Naive thymus-derived CD8-positive, alpha-beta T cell (primary cell): Measurements from ENCODE around the gene COL6A2. TPM values are rescaled to one million over a fixed set of nuclear protein-coding genes. Genes with fewer than 3 reads are reported as not detected.
A peak's percentile ranks its signal among the peaks of the same experiment; 100 is the strongest.

ENCODE experiments used
- ATAC-seq, 2 donors: fragments of 150-1000 bp; cut with Tn5 transposase in 1 of 2; sonication (Bioruptor Pico), chemical (Tn5 transposase) in 1 of 2; 1 replicate in 1 of 2; 2 replicates in 1 of 2; pipeline ENCODE4 v1.10.0; 2021; ENCODE audit warnings: mild to moderate bottlenecking in 2 of 2, moderate library complexity in 2 of 2
- POLR2A ChIA-PET: fragments of 350-600 bp; sonication (Branson Sonifier 250); formaldehyde crosslinking; loops from one replicate; lab custom pipeline; 2021; ENCODE audit warnings: antibody characterized with exemption; lab: Charles Lee
- DNase-seq, 10 donors: peaks; one replicate each; pipeline versions ENCODE4 v3.0.0 to v3.0.0-alpha.2; 2020 to 2022
- H3K27ac Mint-ChIP-seq, 10 donors: one replicate each; pipeline ENCODE4 v1.8.0; 2020 to 2022; ENCODE audit warnings: mild to moderate bottlenecking in 10 of 10, mixed read lengths in 10 of 10, moderate library complexity in 4 of 10, inconsistent platforms in 1 of 10
- H3K27me3 Mint-ChIP-seq, 5 donors: one replicate each; pipeline ENCODE4 v1.8.0; 2021 to 2022; ENCODE audit warnings: mixed read lengths in 5 of 5
- H3K36me3 Mint-ChIP-seq, 3 donors: one replicate each; pipeline ENCODE4 v1.8.0; 2020 to 2022; ENCODE audit warnings: mixed read lengths in 3 of 3, mild to moderate bottlenecking in 2 of 3, inconsistent platforms in 1 of 3
- H3K4me1 Mint-ChIP-seq, 4 donors: one replicate each; pipeline ENCODE4 v1.8.0; 2021 to 2022; ENCODE audit warnings: mixed read lengths in 4 of 4
- H3K4me3 Mint-ChIP-seq, 10 donors: one replicate each; pipeline ENCODE4 v1.8.0; 2020 to 2022; ENCODE audit warnings: mild to moderate bottlenecking in 10 of 10, mixed read lengths in 10 of 10, moderate library complexity in 6 of 10, inconsistent platforms in 1 of 10
- H3K9me3 Mint-ChIP-seq, 9 donors: one replicate each; pipeline ENCODE4 v1.8.0; 2020 to 2022; ENCODE audit warnings: mixed read lengths in 9 of 9, mild to moderate bottlenecking in 3 of 9, inconsistent platforms in 1 of 9, moderate library complexity in 1 of 9
- polyA plus RNA-seq, 3 donors: library from polyadenylated mRNA; unstranded; fragments of 300-500 nt; fragmentation: Illumina TruSeq; gene quantifications; one replicate each; pipeline ENCODE4 v1.2.3, GENCODE V29; 2021
- total RNA-seq, 8 experiments: library from RNA in 2 of 8; stranded (reverse) in 2 of 8; gene quantifications; one replicate each; pipeline ENCODE4 v1.2.3 and lab custom pipeline; 2021 to 2026

The COL6A2 gene
- total and polyA plus RNA-seq, 5 experiments from 2014 or later: 3.8 to 98.8 (median 13.4) TPM

DNA sequence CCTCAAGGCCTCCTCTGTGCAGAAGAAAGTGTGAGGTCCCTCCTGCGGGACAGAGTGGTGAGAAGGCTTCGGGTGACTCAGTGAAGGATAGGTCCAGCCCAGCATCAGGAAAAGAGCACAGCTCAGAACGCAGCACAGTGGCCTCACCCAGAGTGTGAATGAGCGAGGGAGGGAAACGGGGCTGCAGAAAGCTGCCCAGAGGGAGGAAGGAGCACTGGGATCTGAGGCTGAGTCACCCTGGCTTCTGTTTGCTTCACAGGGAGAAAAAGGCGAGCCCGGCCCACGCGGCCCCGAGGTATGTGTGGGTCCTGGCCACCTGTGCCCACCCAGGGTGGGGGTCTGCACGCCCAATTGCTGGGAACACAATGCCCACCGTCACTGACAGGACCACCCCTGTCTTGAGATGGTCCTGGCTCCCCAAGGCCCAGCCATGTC is 24.3 kb downstream of the COL6A2 start:
- ATAC-seq (no peak), DNase-seq (peak in 2 of 10 donors; percentile 0 to 42)
- H3K27me3 Mint-ChIP-seq: no peaks in the 10 kb centered on the region
- no peak overlapping the region for H3K4me3 Mint-ChIP-seq
- peaks cover 0 to 2% (median 0%) of the 10 kb centered on the region in 4 donors for H3K4me1 Mint-ChIP-seq
- H3K9me3 Mint-ChIP-seq: no peaks in the 10 kb centered on the region
- POLR2A ChIA-PET: no interaction called here
- H3K27ac Mint-ChIP-seq: peak overlapping the region in 1 of 10 donors; percentile 76
- peaks cover 0 to 8% (median 2%) of the 10 kb centered on the region in 3 donors for H3K36me3 Mint-ChIP-seq

DNA sequence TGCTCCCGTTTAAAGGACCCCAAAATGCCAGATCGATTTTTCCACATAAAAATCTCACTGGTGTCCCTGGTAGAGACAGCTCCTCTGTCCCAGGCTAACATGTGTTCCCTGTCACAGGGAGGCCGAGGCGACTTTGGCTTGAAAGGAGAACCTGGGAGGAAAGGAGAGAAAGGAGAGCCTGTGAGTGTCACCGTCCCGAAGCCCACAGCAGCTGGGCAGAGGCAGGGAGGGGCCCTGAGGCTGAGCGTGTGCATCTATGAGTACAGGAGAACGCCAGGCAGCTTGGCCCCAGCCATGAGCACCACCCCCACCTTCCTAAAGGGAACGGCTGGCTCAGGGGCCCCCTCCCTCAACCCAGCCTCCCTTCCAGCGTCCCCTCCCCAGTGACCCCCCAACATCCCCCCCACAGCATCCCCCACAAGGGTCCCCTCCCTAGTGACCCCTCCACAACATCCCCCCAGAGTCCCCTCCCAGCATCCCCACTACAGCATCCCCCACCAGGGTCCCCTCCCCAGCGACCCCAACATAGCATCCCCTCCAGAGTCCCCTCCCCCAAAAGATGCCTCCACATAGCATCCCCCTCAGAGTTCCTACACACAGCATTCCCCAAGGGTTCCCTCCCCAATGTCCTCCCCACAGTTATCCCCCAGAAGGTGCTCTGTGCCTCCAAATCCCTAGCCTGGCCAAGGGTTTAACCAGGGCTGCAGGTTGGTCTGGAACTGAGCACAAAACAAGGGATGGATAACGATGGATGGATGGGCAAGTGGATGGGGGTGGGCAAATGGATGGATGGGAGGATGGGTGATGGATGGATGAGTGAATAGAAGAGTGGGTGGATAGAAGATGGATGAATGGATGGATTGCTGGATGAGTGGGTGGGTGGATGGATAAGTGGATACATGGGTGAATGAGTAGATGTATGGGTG is 25.1 kb downstream of the COL6A2 start:
- Mint-ChIP-seq H3K9me3 (no peaks in the 10 kb centered on the region), H3K27ac (peak overlapping the region in 1 of 10 donors; percentile 5), H3K4me3 (no peak overlapping the region), H3K4me1 (peaks cover 0 to 2% (median under 1%) of the 10 kb centered on the region in 4 donors), H3K27me3 (no peaks in the 10 kb centered on the region), H3K36me3 (peaks cover 0 to 8% (median 2%) of the 10 kb centered on the region in 3 donors)
- DNase-seq (peak in 1 of 10 donors; percentile 2), ATAC-seq (no peak)
- POLR2A ChIA-PET: no interaction called here

DNA sequence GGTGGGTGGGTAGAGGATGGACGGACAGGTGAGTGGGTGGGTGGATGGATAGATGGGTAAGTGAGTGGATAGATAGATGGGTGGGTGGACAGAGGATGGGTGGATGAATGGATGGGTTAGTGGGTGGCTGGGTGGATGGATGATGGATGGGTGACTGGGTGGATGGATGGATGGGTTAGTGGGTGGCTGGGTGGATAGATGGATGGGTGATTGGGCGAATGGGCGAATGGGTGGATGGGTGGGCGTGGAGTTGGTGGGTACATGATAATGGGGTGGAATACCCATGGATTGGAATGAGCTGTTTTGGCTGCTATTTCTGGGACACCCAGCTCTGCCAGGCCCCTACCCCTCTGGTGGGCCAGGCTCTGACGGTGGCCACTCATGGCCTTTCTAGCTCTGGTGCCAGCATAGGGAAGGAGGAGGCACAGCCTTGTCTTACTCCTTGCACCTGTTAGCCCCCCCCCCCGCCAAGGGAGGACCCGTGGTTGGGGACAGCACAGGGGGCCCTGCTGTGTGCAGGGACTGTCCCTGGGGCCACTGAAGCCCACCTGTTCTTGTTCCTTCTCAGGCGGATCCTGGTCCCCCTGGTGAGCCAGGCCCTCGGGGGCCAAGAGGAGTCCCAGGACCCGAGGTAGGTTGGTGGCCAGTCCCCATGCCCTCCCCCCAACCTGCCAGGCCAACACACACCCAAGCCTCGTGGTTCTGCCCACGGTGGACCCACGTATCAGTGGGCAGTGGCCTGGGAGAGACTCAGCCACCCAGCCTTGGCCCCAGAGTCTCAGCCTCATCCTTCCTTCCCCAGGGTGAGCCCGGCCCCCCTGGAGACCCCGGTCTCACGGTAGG is 26.4 kb downstream of the COL6A2 start:
- DNase-seq (peak in 1 of 10 donors; percentile 7), ATAC-seq (no peak)
- H3K27ac Mint-ChIP-seq: peak overlapping the region in 1 of 10 donors; percentile 5
- peaks cover 0 to 8% (median 2%) of the 10 kb centered on the region in 3 donors for H3K36me3 Mint-ChIP-seq
- H3K9me3 Mint-ChIP-seq: no peaks in the 10 kb centered on the region
- peaks cover 0 to 2% (median under 1%) of the 10 kb centered on the region in 4 donors for H3K4me1 Mint-ChIP-seq
- POLR2A ChIA-PET: no interaction called here
- no peak overlapping the region for H3K4me3 Mint-ChIP-seq
- no peaks in the 10 kb centered on the region for H3K27me3 Mint-ChIP-seq

DNA sequence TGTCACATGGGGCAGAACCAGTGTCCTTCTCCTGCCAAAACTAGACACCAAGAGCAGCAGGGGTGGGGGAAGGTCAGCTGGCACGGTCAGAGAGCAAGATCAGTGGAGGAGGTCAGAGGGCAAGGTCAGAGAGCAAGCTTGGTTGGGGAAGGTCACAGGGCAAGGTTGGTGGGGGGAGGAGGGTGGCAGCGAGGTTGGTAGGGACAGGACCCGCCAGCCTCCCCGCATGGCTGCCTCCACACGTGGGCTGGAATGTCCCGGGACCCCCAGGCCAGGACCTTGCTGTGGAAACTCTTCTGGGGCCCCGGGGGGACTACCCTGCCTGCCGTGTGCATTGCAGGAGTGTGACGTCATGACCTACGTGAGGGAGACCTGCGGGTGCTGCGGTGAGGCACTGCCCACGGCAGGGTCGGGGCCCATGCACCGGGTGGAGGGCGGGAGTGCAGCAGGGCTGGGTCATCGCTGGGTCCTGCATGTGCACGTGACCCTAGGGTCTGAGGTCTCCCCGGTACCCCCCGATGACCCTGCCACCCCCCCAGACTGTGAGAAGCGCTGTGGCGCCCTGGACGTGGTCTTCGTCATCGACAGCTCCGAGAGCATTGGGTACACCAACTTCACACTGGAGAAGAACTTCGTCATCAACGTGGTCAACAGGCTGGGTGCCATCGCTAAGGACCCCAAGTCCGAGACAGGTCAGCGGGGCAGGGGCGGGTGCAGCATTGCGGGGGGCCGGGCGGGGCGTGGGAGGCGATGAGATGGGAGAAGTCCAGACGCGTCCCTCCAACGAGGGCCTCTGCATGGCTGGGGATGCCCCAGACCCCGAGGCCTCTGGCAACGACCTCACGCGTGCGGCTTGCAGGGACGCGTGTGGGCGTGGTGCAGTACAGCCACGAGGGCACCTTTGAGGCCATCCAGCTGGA is 27.3 kb downstream of the COL6A2 start:
- no peaks in the 10 kb centered on the region for H3K9me3 Mint-ChIP-seq
- no peaks in the 10 kb centered on the region for H3K27me3 Mint-ChIP-seq
- DNase-seq: peak in 3 of 10 donors; percentile 5 to 57 (median 13)
- H3K4me3 Mint-ChIP-seq: no peak overlapping the region
- no peak for ATAC-seq
- peaks cover 0 to 8% (median 2%) of the 10 kb centered on the region in 3 donors for H3K36me3 Mint-ChIP-seq
- H3K27ac Mint-ChIP-seq: no peak overlapping the region
- H3K4me1 Mint-ChIP-seq: peaks cover 0 to 2% (median under 1%) of the 10 kb centered on the region in 4 donors
- POLR2A ChIA-PET: no interaction called here

DNA sequence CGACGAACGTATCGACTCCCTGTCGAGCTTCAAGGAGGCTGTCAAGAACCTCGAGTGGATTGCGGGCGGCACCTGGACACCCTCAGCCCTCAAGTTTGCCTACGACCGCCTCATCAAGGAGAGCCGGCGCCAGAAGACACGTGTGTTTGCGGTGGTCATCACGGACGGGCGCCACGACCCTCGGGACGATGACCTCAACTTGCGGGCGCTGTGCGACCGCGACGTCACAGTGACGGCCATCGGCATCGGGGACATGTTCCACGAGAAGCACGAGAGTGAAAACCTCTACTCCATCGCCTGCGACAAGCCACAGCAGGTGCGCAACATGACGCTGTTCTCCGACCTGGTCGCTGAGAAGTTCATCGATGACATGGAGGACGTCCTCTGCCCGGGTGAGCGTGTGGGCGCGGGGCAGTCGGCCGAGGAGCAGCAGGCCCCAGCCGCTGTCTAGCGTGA is 28.0 kb downstream of the COL6A2 start:
- H3K4me3 Mint-ChIP-seq: no peak overlapping the region
- no peaks in the 10 kb centered on the region for H3K9me3 Mint-ChIP-seq
- POLR2A ChIA-PET: no interaction called here
- ATAC-seq (no peak), DNase-seq (peak in 3 of 10 donors; percentile 1 to 46 (median 12))
- no peak overlapping the region for H3K27ac Mint-ChIP-seq
- H3K27me3 Mint-ChIP-seq: no peaks in the 10 kb centered on the region
- H3K4me1 Mint-ChIP-seq: peaks cover 0 to 2% (median under 1%) of the 10 kb centered on the region in 4 donors
- H3K36me3 Mint-ChIP-seq: peaks cover 0 to 8% (median 2%) of the 10 kb centered on the region in 3 donors

DNA sequence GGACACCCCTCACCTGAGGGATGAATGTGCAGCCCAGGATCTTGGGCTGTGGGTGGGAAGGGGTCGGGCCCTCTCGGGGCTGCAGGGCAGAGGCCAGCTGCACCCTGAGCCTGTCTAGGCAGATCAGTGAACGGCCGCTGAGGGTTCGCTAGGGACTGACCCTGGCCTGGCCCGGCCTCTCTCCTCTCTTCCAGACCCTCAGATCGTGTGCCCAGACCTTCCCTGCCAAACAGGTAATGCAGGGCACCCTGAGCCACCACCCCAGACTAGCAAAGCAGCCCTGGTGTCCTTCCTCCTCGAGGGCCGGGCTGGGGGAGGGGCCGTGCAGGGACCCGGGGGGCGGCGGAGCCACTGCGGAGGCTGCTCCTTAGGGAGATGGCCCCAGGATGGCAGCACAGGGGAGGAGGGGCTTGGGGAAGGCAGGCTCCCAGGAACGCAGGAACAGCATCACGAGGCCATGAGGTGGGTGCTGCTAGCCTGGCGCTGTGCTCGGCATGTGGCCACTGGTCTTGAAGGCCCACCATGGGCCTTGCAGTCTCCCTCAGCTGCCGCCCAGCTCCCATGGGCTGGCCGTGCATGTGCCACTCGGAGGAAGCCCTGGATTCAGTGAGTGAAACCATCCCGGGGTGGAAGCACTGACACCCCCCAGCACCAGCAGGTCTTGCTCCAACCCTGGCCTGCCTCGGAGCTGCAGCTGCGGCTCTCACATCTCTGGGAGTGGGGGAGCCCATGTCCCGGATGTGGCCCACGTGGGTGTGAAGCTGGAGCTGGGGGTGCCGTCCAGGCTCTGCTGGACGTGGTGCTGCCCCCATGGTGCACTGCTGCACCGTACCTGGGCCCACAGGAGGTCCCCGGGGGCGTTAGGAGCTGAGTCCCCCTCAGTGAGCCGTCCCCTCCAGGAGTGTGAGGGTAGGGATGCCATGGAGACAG is 28.7 kb downstream of the COL6A2 start:
- H3K4me3 Mint-ChIP-seq: no peak overlapping the region
- H3K4me1 Mint-ChIP-seq: peaks cover 0 to 2% (median under 1%) of the 10 kb centered on the region in 4 donors
- no peaks in the 10 kb centered on the region for H3K9me3 Mint-ChIP-seq
- DNase-seq: peak in 3 of 10 donors; percentile 1 to 59 (median 2)
- no peak for ATAC-seq
- POLR2A ChIA-PET: no interaction called here
- H3K36me3 Mint-ChIP-seq: peaks cover 0 to 8% (median 2%) of the 10 kb centered on the region in 3 donors
- no peak overlapping the region for H3K27ac Mint-ChIP-seq
- no peaks in the 10 kb centered on the region for H3K27me3 Mint-ChIP-seq

DNA sequence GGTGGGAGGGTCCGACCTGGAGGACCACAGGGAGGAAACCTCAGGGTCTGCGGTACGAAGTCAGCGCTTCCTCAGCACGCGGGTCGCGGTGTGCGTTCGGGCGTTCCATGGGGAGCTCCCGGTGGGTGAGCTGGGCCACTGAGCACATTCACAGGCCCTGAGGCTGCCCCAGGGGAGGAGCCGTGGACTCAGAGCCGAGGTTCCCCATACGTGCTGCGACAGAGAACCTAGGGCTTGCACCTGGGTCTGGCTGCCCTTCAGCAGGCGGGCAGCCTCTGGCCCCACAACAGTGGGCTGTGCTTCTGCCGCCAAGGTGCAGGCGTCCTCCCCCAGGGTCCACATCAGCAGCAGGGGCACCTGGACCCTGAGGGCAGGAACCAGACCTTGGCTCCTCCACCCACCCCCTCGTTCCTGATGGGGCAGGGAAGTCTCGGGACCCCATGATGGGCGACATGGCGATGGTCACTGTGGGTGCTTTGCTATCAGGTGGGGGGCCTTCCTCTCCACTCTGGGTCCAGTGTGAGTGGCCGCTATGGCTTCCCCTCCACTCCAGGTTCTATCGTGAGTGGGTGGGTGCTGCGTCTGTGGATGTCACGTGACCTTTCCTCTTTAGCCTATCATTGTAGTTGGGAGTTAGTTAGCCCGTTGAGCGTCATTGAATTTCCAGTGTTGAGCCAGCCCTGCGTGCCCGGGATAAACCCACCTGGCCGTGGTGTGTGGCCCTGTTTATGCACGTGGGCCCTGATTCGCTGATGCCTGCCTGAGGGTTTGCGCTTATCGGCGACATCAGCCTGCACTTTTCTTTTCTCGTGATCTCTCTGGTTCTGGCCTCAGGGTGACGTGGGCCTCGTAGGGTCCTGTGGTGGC is 29.6 kb downstream of the COL6A2 start:
- ATAC-seq (no peak), DNase-seq (peak in 1 of 10 donors; percentile 3)
- no peaks in the 10 kb centered on the region for H3K27me3 Mint-ChIP-seq
- peaks cover 0 to 2% (median 0%) of the 10 kb centered on the region in 4 donors for H3K4me1 Mint-ChIP-seq
- POLR2A ChIA-PET: no interaction called here
- peaks cover 0 to 8% (median 0%) of the 10 kb centered on the region in 3 donors for H3K36me3 Mint-ChIP-seq
- H3K4me3 Mint-ChIP-seq: no peak overlapping the region
- H3K27ac Mint-ChIP-seq: peak overlapping the region in 1 of 10 donors; percentile 62
- H3K9me3 Mint-ChIP-seq: no peaks in the 10 kb centered on the region

DNA sequence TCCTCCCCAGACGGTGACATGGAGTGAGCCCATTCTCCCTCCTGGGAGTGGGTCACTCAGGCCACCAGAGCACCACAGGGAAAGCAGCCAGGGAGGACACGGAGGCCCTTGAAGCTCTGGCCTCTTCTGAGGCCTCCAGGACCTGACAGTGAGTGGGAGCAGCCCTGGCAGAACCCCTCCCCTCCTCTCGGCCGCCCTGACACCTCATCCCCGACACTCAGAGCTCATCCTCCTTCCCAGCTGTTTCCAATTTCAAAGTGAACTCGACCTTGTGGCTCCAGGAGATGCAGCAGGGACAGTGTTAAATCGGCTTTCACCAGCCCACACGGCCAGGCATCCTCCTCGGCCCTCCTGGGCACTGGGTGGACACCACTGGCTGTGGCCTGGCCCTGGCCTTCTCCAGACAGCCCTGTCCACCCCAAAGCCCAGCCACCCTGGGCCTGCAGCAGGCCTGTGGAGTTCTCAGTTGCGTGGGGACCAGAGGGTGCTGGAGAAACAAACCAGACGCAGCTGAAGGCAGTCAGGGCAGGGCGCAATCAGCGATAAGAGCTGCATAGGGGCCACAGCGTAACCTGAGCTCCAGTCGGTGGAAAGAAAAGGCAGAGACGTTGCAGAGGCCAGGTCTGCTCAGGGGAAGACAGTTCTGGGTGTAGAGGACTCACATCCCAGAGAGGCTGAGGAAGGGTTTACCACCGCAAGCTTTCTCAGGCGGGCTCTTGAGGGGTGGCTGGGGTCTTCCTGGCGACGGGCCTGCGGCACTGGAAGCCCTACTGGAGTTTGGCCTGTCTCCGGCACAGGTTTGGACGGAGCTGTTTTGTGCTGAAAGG is 30.4 kb downstream of the COL6A2 start:
- peaks cover 0 to 2% (median 0%) of the 10 kb centered on the region in 4 donors for H3K4me1 Mint-ChIP-seq
- DNase-seq (peak in 2 of 10 donors; percentile 0 to 22), ATAC-seq (no peak)
- peaks cover 0 to 8% (median 0%) of the 10 kb centered on the region in 3 donors for H3K36me3 Mint-ChIP-seq
- H3K9me3 Mint-ChIP-seq: no peaks in the 10 kb centered on the region
- no peak overlapping the region for H3K4me3 Mint-ChIP-seq
- H3K27me3 Mint-ChIP-seq: no peaks in the 10 kb centered on the region
- H3K27ac Mint-ChIP-seq: peak overlapping the region in 1 of 10 donors; percentile 62
- POLR2A ChIA-PET: no interaction called here

DNA sequence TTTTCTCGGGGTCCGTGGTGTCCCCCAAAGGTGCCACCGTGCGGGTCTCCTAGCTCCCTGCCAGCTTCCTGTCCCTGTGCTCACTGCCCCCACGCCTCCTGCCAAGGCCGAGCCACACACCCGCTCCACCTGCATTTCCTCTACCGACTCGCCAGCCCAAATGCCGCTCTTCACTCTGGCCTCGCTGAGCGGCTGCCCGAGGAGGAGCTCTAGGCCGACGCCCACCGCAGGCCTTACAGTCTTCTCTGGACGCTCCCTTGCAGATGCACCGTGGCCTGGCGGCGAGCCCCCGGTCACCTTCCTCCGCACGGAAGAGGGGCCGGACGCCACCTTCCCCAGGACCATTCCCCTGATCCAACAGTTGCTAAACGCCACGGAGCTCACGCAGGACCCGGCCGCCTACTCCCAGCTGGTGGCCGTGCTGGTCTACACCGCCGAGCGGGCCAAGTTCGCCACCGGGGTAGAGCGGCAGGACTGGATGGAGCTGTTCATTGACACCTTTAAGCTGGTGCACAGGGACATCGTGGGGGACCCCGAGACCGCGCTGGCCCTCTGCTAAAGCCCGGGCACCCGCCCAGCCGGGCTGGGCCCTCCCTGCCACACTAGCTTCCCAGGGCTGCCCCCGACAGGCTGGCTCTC is 31.1 kb downstream of the COL6A2 start:
- no peak overlapping the region for H3K4me3 Mint-ChIP-seq
- POLR2A ChIA-PET: interaction anchor here (0.6 kb wide), 1 partner anchor 338 kb away, joined by 3 read pairs; no protein-coding TSS in a partner anchor
- peak in 2 of 10 donors; percentile 2 to 41 for DNase-seq

More for the DNA sequence above, 31.1 kb downstream of the COL6A2 start:
- H3K9me3 Mint-ChIP-seq: no peaks in the 10 kb centered on the region
- no peak for ATAC-seq
- H3K27me3 Mint-ChIP-seq: no peaks in the 10 kb centered on the region
- peaks cover 0 to 2% (median 0%) of the 10 kb centered on the region in 4 donors for H3K4me1 Mint-ChIP-seq
- H3K36me3 Mint-ChIP-seq: peaks cover 0 to 5% (median 0%) of the 10 kb centered on the region in 3 donors
- no peak overlapping the region for H3K27ac Mint-ChIP-seq
